BE2C (cell line): ENCODE data around the gene LRFN3.

Experiments used
- DNase-seq: peaks from one replicate; pipeline ENCODE4 v3.0.0-alpha.2; 2020
- H3K27me3 ChIP-seq: fragments of 250-450 bp; sonication (Bioruptor Pico); 2 replicates; pipeline ENCODE4 v1.5.1; 2020; ENCODE audit warnings: mild to moderate bottlenecking
- H3K36me3 ChIP-seq: fragments of 250-450 bp; sonication (Bioruptor Pico); 2 replicates; pipeline ENCODE4 v1.5.1; 2020; ENCODE audit warnings: mild to moderate bottlenecking
- H3K4me1 ChIP-seq: fragments of 250-450 bp; sonication (Bioruptor Pico); 2 replicates; pipeline ENCODE4 v1.5.1; 2020
- H3K4me3 ChIP-seq: 2 replicates; pipeline ENCODE4 v1.5.1; 2011; ENCODE audit warnings: low read depth, low read length
- H3K9me3 ChIP-seq: fragments of 250-450 bp; sonication (Bioruptor Pico); 2 replicates; pipeline ENCODE4 v1.5.1; 2020
- TF ChIP-seq, protein P1 (sequence below): IDR thresholded peaks from 2 replicates; pipeline ENCODE4 v1.5.1; 2012; ENCODE audit warnings: mild to moderate bottlenecking, low read depth, low read length

The LRFN3 gene

DNA sequence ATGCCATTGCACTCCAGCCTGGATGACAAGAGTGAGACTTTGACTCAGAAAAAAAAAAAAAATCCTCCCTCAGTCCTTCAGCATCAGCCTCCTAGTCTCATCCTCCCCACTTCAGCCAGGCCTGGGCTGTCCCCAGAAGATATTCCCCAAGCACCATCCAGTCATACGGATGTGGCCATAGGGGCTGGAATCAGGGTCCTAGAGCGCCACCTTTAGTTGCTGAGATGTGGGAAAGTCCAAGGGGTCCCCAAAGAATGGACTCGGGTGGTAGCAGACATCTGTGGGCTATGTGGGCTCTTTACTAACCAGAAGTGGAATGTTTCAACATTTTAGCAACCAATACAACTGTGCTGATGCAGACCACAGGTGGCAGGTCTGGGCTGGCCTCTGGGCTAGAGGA, 25.0 kb upstream of the LRFN3 start:
- Histone ChIP-seq H3K9me3 (no peaks in the 10 kb centered on the region), H3K27me3 (no peaks in the 10 kb centered on the region), H3K36me3 (no peaks in the 10 kb centered on the region), H3K4me3 (no peak overlapping the region), H3K4me1 (no peaks in the 10 kb centered on the region)
- TF ChIP-seq, protein P1, sequence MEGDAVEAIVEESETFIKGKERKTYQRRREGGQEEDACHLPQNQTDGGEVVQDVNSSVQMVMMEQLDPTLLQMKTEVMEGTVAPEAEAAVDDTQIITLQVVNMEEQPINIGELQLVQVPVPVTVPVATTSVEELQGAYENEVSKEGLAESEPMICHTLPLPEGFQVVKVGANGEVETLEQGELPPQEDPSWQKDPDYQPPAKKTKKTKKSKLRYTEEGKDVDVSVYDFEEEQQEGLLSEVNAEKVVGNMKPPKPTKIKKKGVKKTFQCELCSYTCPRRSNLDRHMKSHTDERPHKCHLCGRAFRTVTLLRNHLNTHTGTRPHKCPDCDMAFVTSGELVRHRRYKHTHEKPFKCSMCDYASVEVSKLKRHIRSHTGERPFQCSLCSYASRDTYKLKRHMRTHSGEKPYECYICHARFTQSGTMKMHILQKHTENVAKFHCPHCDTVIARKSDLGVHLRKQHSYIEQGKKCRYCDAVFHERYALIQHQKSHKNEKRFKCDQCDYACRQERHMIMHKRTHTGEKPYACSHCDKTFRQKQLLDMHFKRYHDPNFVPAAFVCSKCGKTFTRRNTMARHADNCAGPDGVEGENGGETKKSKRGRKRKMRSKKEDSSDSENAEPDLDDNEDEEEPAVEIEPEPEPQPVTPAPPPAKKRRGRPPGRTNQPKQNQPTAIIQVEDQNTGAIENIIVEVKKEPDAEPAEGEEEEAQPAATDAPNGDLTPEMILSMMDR, result peak; percentile 18; the same call in 1 of the 2 replicates
- no peak for DNase-seq

DNA sequence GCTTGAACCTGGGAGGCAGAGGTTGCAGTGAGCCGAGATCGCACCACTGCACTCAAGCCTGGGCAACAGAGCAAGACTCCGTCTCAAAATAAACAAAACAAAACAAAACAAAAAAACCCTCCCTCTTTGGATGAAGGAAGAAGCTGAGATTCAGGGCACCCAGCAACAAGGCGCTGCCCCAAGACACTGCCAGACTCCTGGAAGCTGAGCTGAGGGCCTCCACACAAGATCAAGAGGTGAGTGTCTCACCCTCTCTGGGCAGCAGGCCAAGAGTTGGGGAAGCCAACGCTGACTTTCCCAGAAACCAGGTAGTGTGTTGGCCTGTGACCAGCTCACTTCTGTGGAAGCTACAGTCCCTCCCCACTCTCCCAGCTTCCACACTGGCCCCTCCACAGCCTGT, 24.4 kb upstream of the LRFN3 start:
- no peak overlapping the region for H3K4me3 ChIP-seq
- no peaks in the 10 kb centered on the region for H3K4me1 ChIP-seq
- no peaks in the 10 kb centered on the region for H3K27me3 ChIP-seq
- no peak for DNase-seq
- H3K9me3 ChIP-seq, result no peaks in the 10 kb centered on the region
- TF ChIP-seq, protein P1, result no peak
- H3K36me3 ChIP-seq, result no peaks in the 10 kb centered on the region

DNA sequence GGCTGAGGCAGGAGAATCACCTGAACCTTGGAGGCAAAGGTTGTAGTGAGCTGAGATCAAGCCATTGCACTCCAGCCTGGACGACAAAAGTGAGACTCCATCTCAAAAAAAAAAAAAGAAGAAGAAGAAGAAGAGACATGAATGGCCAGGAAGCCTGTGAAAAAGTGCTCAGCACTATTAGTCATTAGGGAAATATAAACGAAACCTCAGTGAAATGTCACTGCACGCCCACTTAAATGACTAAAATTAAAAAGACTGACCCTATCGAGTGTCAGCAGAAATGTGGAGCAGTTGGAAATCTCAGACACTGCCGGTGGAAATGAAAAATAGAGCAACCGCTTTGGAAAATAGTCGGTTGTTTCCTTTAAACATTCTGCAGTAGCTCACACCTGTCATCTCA, 22.6 kb upstream of the LRFN3 start:
- TF ChIP-seq, protein P1, result no peak
- Histone ChIP-seq H3K36me3 (no peaks in the 10 kb centered on the region), H3K27me3 (no peaks in the 10 kb centered on the region)

DNA sequence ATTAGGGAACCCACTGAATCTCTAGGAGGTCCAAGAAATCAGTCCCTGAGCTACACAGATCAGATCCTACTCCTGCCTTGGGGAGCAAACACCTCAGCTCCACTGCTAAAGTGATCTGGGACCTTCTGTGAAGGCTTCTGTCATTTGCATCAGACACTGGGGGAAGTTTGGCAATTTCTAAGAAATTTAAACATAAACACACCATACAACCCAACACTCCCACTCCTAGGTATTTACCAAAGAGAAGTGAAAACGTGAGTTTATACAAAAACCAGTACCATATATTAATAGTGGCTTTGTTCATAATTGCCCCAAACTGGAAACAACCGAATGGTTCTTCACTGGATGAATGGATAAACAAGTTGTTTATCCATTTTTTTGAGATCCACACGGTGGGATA, 20.7 kb upstream of the LRFN3 start:
- no peaks in the 10 kb centered on the region for H3K9me3 ChIP-seq
- H3K4me1 ChIP-seq, result no peaks in the 10 kb centered on the region
- H3K36me3 ChIP-seq, result no peaks in the 10 kb centered on the region
- TF ChIP-seq, protein P1, result no peak
- no peaks in the 10 kb centered on the region for H3K27me3 ChIP-seq
- no peak for DNase-seq
- no peak overlapping the region for H3K4me3 ChIP-seq

More for the DNA sequence above, 22.6 kb upstream of the LRFN3 start:
- DNase-seq, result no peak
- Histone ChIP-seq H3K9me3 (no peaks in the 10 kb centered on the region), H3K4me3 (no peak overlapping the region), H3K4me1 (no peaks in the 10 kb centered on the region)

DNA sequence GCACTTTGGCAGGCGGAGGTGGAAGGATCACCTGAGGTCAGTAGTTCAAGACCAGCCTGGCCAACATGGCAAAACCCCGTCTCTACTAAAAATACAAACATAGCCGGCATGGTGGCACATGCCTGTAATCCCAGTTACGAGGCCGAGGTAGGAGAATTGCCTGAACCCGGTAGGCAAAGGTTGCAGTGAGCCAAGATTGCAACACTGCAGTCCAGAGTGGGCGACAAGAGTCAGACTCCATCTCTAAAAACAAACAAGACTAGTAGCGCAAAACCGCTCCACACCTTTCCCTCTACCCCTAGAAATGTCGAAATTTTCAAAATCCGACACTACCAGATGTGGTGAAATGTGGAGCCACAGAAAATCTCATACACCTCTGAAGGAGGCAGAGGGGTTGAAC, 16.9 kb upstream of the LRFN3 start:
- no peaks in the 10 kb centered on the region for H3K4me1 ChIP-seq
- no peaks in the 10 kb centered on the region for H3K36me3 ChIP-seq
- TF ChIP-seq, protein P1, result no peak
- H3K4me3 ChIP-seq, result no peak overlapping the region
- H3K27me3 ChIP-seq, result peaks cover 5% of the 10 kb centered on the region; the same call in 1 of the 2 replicates
- no peak for DNase-seq
- H3K9me3 ChIP-seq, result no peaks in the 10 kb centered on the region

DNA sequence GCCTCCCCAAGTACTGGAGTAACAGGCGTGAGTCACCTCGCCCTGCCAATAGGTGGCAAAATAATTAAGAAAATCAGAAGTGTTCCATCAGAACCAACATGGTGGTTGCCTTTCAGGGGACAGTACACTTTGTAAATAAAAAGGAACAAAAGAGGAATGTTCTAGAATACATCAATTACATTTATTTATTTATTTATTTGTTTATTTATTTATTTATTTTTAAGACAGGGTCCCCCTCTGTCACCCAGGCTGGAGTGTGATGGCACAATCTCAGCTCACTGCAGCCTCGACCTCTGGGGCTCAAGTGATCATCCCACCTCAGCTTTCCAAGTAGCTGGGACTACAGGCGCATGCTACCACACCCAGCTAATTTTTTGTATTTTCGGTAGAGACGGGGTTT, 15.2 kb upstream of the LRFN3 start:
- H3K36me3 ChIP-seq, result no peaks in the 10 kb centered on the region
- DNase-seq, result no peak
- H3K4me1 ChIP-seq, result no peaks in the 10 kb centered on the region
- TF ChIP-seq, protein P1, result no peak
- H3K9me3 ChIP-seq, result no peaks in the 10 kb centered on the region; the same call in 1 of the 2 replicates
- H3K27me3 ChIP-seq, result peaks cover 5% of the 10 kb centered on the region; the same call in 1 of the 2 replicates
- H3K4me3 ChIP-seq, result no peak overlapping the region
